Smooth muscle cell (in vitro differentiated cells): ENCODE data around the gene TMEM178B. TPM values are rescaled to one million over a fixed set of nuclear protein-coding genes. Genes with fewer than 3 reads are reported as not detected.
"Not testable (repeated sequence)": the region's sequence is repeated elsewhere in the genome, so short reads cannot be mapped to it uniquely, and the experiment has no call there.

ENCODE experiments used
- DNase-seq: peaks from one replicate; lab custom pipeline; 2025; ENCODE audit not compliant: unreplicated experiment; lab: John Stamatoyannopoulos, UW
- H2AFZ ChIP-seq: fragments of 200-600 bp; sonication (generic); 2 replicates; pipeline ENCODE4 v1.6.0; 2016; ENCODE audit warnings: antibody characterized with exemption, low read depth, mild to moderate bottlenecking
- H3F3A ChIP-seq: fragments of 200-600 bp; sonication (generic); 2 replicates; pipeline ENCODE4 v1.6.0; 2017; ENCODE audit warnings: antibody characterized with exemption, low read depth
- H3K27ac ChIP-seq: fragments of 200-600 bp; sonication (generic); 2 replicates; pipeline ENCODE4 v1.5.1; 2016; ENCODE audit warnings: low read depth, mild to moderate bottlenecking
- H3K27me3 ChIP-seq: fragments of 200-600 bp; sonication (generic); 2 replicates; pipeline ENCODE4 v1.6.1; 2016; ENCODE audit warnings: low read depth, mild to moderate bottlenecking
- H3K36me3 ChIP-seq: fragments of 200-600 bp; sonication (generic); 2 replicates; pipeline ENCODE4 v1.5.1; 2016; ENCODE audit warnings: low read depth
- H3K4me1 ChIP-seq: fragments of 200-600 bp; sonication (generic); 2 replicates; pipeline ENCODE4 v1.5.1; 2016; ENCODE audit warnings: low read depth
- H3K4me2 ChIP-seq: fragments of 200-600 bp; sonication (generic); 2 replicates; pipeline ENCODE4 v1.6.0; 2016; ENCODE audit warnings: mild to moderate bottlenecking
- H3K4me3 ChIP-seq: fragments of 200-600 bp; sonication (generic); 2 replicates; pipeline ENCODE4 v1.5.1; 2016; ENCODE audit warnings: mild to moderate bottlenecking
- H3K79me2 ChIP-seq: fragments of 200-600 bp; sonication (generic); 2 replicates; pipeline ENCODE4 v1.6.0; 2016; ENCODE audit warnings: low read depth, mild to moderate bottlenecking
- H3K9ac ChIP-seq: fragments of 200-600 bp; sonication (generic); 2 replicates; pipeline ENCODE4 v1.6.0; 2016; ENCODE audit warnings: low read depth
- H3K9me3 ChIP-seq: fragments of 200-600 bp; sonication (generic); replicated peaks from 2 replicates; pipeline ENCODE4 v1.5.1; 2016; ENCODE audit warnings: low read depth
- H4K20me1 ChIP-seq: fragments of 200-600 bp; sonication (generic); 2 replicates; pipeline ENCODE4 v1.6.0; 2016; ENCODE audit warnings: low read depth
- CTCF ChIP-seq: fragments of 200-600 bp; sonication (generic); IDR thresholded peaks from 2 replicates; pipeline ENCODE4 v1.5.1; 2017; ENCODE audit warnings: borderline replicate concordance, mild to moderate bottlenecking, antibody characterized with exemption; ENCODE audit not compliant: insufficient read depth, poor library complexity, severe bottlenecking
- WGBS: methylation state at CpG from one replicate; pipeline ENCODE4 v1.1.7; 2016; ENCODE audit warnings: low lambda C conversion rate; 5-methylcytosine and 5-hydroxymethylcytosine counted together
- polyA plus RNA-seq: library from polyadenylated mRNA; unstranded; fragments of >200 nt; fragmentation: Nextera tagmentation; extraction: Ambion mirVana; gene quantifications from 2 replicates; pipeline ENCODE4 v1.2.1, GENCODE V29; 2016
- total RNA-seq: library from RNA; depleted of rRNA; stranded (reverse); fragments of >200 nt; gene quantifications from 2 replicates; pipeline ENCODE4 v1.2.3, GENCODE V29; 2014

TMEM178B gene
- total and polyA plus RNA-seq, 2 experiments from 2014 or later: 0.72 TPM; not detected in 1

- no peaks in the 10 kb centered on the region for H3K9me3 ChIP-seq
- no peaks in the 10 kb centered on the region for H3K27me3 ChIP-seq
- H3K27ac ChIP-seq: no peak overlapping the region
- no peak for TF ChIP-seq CTCF
- no peaks in the 10 kb centered on the region for H3K36me3 ChIP-seq
- H3K4me3 ChIP-seq: no peak overlapping the region
- no peaks in the 10 kb centered on the region for H4K20me1 ChIP-seq
- DNase-seq: no peak
- H3K79me2 ChIP-seq: no peaks in the 10 kb centered on the region
- H3F3A ChIP-seq: no peaks in the 10 kb centered on the region
- WGBS: 87% methylated on average over 7 of the region's 7 CpGs
- H2AFZ ChIP-seq: no peak overlapping the region
- no peak overlapping the region for H3K4me2 ChIP-seq
- no peak overlapping the region for H3K9ac ChIP-seq
- H3K4me1 ChIP-seq: no peaks in the 10 kb centered on the region
These were observed 27.8 kb upstream of the TMEM178B start for GRCh38 chr7:141045842-141046620.

GRCh38 chr7:141053626-141054025 lies 20.2 kb upstream of the TMEM178B start:
- H3K9me3 ChIP-seq: no peaks in the 10 kb centered on the region
- no peaks in the 10 kb centered on the region for H3F3A ChIP-seq
- H3K9ac ChIP-seq: no peak overlapping the region
- no peaks in the 10 kb centered on the region for H3K27me3 ChIP-seq
- H3K4me1 ChIP-seq: no peaks in the 10 kb centered on the region
- WGBS: 87% methylated on average over 9 of the region's 9 CpGs
- no peaks in the 10 kb centered on the region for H3K79me2 ChIP-seq
- no peaks in the 10 kb centered on the region for H3K36me3 ChIP-seq
- H3K4me2 ChIP-seq: no peak overlapping the region
- no peaks in the 10 kb centered on the region for H4K20me1 ChIP-seq
- H3K27ac ChIP-seq: no peak overlapping the region
- no peak for DNase-seq
- TF ChIP-seq CTCF: no peak
- H2AFZ ChIP-seq: no peak overlapping the region
- H3K4me3 ChIP-seq: no peak overlapping the region

GRCh38 chr7:141055146-141055545 lies 18.7 kb upstream of the TMEM178B start:
- Histone ChIP-seq H3K27me3 (no peaks in the 10 kb centered on the region), H2AFZ (no peak overlapping the region), H3K36me3 (no peaks in the 10 kb centered on the region), H3K4me3 (no peak overlapping the region), H3F3A (no peaks in the 10 kb centered on the region), H3K9me3 (no peaks in the 10 kb centered on the region), H3K27ac (no peak overlapping the region), H3K4me2 (no peak overlapping the region), H4K20me1 (no peaks in the 10 kb centered on the region), H3K9ac (no peak overlapping the region), H3K79me2 (no peaks in the 10 kb centered on the region), H3K4me1 (no peaks in the 10 kb centered on the region)
- DNase-seq: no peak
- TF ChIP-seq CTCF: no peak
- 87% methylated on average over 4 of the region's 4 CpGs for WGBS

GRCh38 chr7:141057788-141058187 lies 16.1 kb upstream of the TMEM178B start:
- H3K4me3 ChIP-seq: no peak overlapping the region
- no peak overlapping the region for H3K27ac ChIP-seq
- H3K79me2 ChIP-seq: no peaks in the 10 kb centered on the region
- no peak overlapping the region for H2AFZ ChIP-seq
- no peaks in the 10 kb centered on the region for H3K27me3 ChIP-seq
- H4K20me1 ChIP-seq: no peaks in the 10 kb centered on the region
- TF ChIP-seq CTCF: no peak
- H3K4me1 ChIP-seq: no peaks in the 10 kb centered on the region
- DNase-seq: no peak
- H3K9me3 ChIP-seq: no peaks in the 10 kb centered on the region
- no peaks in the 10 kb centered on the region for H3K36me3 ChIP-seq
- WGBS: 91% methylated on average over 3 of the region's 3 CpGs
- no peaks in the 10 kb centered on the region for H3F3A ChIP-seq
- H3K9ac ChIP-seq: no peak overlapping the region
- no peak overlapping the region for H3K4me2 ChIP-seq

GRCh38 chr7:141067856-141068255 lies 6.0 kb upstream of the TMEM178B start:
- not testable (repeated sequence) for H4K20me1 ChIP-seq, H3K4me2 ChIP-seq, DNase-seq, H3K9ac ChIP-seq, H3F3A ChIP-seq, H3K4me3 ChIP-seq, H3K27ac ChIP-seq, H2AFZ ChIP-seq, H3K79me2 ChIP-seq, H3K36me3 ChIP-seq, H3K9me3 ChIP-seq
- peaks cover 38% of the 10 kb centered on the region for H3K27me3 ChIP-seq
- 84% methylated on average over 9 of the region's 16 CpGs for WGBS
- H3K4me1 ChIP-seq: peaks cover 19% of the 10 kb centered on the region
